Tibial artery (tissue), 4 donors: ENCODE results near the gene ITPRIP.
A peak's percentile ranks its signal among the peaks of the same experiment; 100 is the strongest.

Experiments
- DNase-seq, 2 donors: peaks; one replicate each; pipeline ENCODE4 v3.0.0-alpha.2; 2019
- H3K27ac ChIP-seq, 2 donors: fragments of 200-600 bp; sonication (generic) in 1 of 2; 1 replicate in 1 of 2; 2 replicates in 1 of 2; pipeline ENCODE4 v1.5.1; 2018 to 2019; ENCODE audit warnings: mild to moderate bottlenecking in 1 of 2
- H3K27me3 ChIP-seq, 2 donors: fragments of 200-600 bp; sonication (generic) in 1 of 2; one replicate each; pipeline versions ENCODE4 v1.5.1 to v1.6.0; 2016 to 2019
- H3K36me3 ChIP-seq, 3 donors: fragments of 200-600 bp; sonication (generic) in 2 of 3; one replicate each; pipeline ENCODE4 v1.5.1; 2016 to 2019; ENCODE audit warnings: mild to moderate bottlenecking in 2 of 3
- H3K4me1 ChIP-seq, 4 donors: fragments of 200-600 bp; sonication (generic) in 2 of 4; 1 replicate in 3 of 4; 2 replicates in 1 of 4; pipeline ENCODE4 v1.5.1; 2016 to 2019
- H3K4me3 ChIP-seq, 2 donors: fragments of 200-600 bp; sonication (generic) in 1 of 2; 1 replicate in 1 of 2; 2 replicates in 1 of 2; pipeline ENCODE4 v1.5.1; 2018 to 2019; ENCODE audit warnings: mild to moderate bottlenecking in 2 of 2
- H3K9me3 ChIP-seq, 3 donors: fragments of 200-600 bp; sonication (generic) in 1 of 3; one replicate each; pipeline ENCODE4 v1.5.1; 2016 to 2019
- intact Hi-C: fragments of 100-400 bp; cut with DNase I; formaldehyde crosslinking; loops from one replicate; pipeline ENCODE4 v1.15.0; 2023; ENCODE audit warnings: low total_unique reads
- TF ChIP-seq, protein P1 (sequence below), 2 experiments: fragments of 200-600 bp in 1 of 2; fragments of 450-650 bp in 1 of 2; IDR thresholded peaks; one replicate each; pipeline ENCODE4 v1.5.1; 2017 to 2019; ENCODE audit warnings: antibody characterized with exemption in 2 of 2, mild to moderate bottlenecking in 1 of 2, moderate library complexity in 1 of 2

The ITPRIP gene

DNA sequence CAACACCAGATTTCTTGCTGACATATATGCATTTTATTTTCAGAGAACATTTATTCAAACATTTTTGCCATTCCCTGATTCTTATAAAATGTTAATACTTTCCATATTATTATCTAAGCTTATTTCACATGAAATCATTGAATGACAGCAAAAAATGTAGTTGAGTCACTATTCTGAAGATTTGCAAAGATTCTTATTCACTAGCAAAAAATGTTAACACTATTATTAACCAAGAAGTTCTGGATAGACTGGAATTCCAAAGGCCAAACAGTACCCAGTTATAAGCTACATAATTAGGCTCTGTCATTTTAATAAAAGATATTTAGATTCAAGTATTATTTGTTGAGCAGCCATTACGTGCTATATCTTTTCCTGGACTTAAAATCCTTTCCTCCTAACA lies 65.0 kb downstream of the ITPRIP start:
- H3K27ac ChIP-seq, result no peak overlapping the region
- TF ChIP-seq, protein P1, sequence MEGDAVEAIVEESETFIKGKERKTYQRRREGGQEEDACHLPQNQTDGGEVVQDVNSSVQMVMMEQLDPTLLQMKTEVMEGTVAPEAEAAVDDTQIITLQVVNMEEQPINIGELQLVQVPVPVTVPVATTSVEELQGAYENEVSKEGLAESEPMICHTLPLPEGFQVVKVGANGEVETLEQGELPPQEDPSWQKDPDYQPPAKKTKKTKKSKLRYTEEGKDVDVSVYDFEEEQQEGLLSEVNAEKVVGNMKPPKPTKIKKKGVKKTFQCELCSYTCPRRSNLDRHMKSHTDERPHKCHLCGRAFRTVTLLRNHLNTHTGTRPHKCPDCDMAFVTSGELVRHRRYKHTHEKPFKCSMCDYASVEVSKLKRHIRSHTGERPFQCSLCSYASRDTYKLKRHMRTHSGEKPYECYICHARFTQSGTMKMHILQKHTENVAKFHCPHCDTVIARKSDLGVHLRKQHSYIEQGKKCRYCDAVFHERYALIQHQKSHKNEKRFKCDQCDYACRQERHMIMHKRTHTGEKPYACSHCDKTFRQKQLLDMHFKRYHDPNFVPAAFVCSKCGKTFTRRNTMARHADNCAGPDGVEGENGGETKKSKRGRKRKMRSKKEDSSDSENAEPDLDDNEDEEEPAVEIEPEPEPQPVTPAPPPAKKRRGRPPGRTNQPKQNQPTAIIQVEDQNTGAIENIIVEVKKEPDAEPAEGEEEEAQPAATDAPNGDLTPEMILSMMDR (IDR thresholded peaks at IDR 0.05), result no peak
- H3K4me3 ChIP-seq, result no peak overlapping the region
- peaks cover 0 to 19% of the 10 kb centered on the region in 2 donors for H3K27me3 ChIP-seq
- H3K4me1 ChIP-seq, result peaks cover 0 to 14% (median 7%) of the 10 kb centered on the region in 4 donors
- intact Hi-C loops, result no loop called here
- DNase-seq, result no peak
- H3K36me3 ChIP-seq, result no peaks in the 10 kb centered on the region
- H3K9me3 ChIP-seq, result no peaks in the 10 kb centered on the region

DNA sequence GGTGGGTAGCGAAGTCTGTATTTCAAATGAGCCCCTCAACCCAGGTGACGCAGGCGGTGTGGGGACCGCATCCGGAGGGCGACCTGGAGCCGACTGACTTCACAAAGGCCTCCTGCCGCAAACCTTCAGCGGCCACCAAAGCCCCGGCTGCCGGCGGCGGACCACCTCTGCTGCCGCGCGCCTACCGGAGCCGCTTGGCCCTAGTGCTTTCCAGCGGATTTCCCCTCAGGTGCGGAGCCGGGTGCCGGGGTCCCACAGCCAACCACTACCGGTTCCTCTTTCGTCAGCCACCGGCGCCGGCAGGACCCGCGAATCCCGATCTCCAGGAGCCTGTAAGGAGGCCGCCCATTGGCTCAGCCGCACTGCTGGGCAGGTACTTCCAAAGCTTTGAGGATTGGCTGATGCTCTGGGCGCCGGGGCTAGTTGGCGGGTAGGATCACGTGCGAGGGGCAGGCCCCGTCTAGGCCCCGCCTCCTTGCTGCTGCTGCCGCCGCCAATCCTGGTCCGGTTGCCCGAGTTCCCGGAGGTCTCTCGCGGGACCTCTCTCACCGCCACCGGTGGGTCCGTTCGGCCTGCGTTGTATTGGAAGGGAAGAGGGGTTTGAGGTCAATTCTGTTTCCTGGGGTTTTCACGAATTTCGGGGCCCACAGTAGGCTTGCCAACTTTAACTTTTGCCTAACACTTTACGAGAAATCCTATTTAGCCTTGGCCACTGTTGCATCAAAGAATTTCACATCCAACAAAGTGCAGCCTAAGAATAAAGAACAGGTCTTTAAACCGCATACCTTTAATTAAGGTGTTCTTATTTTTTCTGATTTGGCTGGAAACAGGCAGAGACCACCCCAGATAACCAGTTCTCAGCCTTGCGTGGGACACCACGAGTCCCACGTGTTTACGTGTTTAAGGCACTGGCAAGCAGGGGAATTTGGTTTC lies 69.3 kb downstream of the ITPRIP start, which contains the start of gene GSTO2:
TSS of gene GSTO2 (plus strand) at position 472 of the 933 bp plus-strand sequence. CDS start 5,732 bp downstream, outside the sequence.
- Histone ChIP-seq H3K36me3 (peaks cover 19 to 41% (median 27%) of the 10 kb centered on the region in 3 donors), H3K27me3 (no peaks in the 10 kb centered on the region), H3K4me1 (peaks cover 0 to 14% (median 11%) of the 10 kb centered on the region in 4 donors), H3K9me3 (no peaks in the 10 kb centered on the region), H3K4me3 (peak within 1 kb of the TSS; percentile 94 to 95), H3K27ac (peak within 1 kb of the TSS; percentile 76 to 81)
- intact Hi-C loops, result no loop called here
- TF ChIP-seq, protein P1 (IDR thresholded peaks at IDR 0.05), result no peak
- peak; percentile 99 to 100 for DNase-seq

DNA sequence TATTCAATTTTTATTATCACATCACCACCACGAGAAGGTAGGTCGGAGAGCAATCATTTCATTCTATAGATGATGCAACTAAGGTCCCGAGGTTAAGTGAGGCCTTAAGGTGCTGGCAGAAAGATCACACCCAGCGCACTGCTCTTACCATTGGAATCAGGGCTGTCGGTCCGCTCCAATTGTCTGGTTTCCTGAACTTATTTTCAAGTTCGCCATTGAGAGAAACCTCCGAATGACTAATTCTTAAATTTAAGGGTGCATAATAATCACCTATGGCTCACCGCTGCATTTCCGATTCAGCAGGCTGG lies 69.9 kb downstream of the ITPRIP start:
- no peak for DNase-seq
- Histone ChIP-seq H3K4me1 (peaks cover 0 to 14% (median 11%) of the 10 kb centered on the region in 4 donors), H3K4me3 (peak overlapping the region; percentile 94 to 95), H3K27me3 (no peaks in the 10 kb centered on the region), H3K36me3 (peaks cover 26 to 47% (median 28%) of the 10 kb centered on the region in 3 donors), H3K27ac (peak overlapping the region; percentile 76 to 81), H3K9me3 (no peaks in the 10 kb centered on the region)
- intact Hi-C loops, result no loop called here
- TF ChIP-seq, protein P1 (IDR thresholded peaks at IDR 0.05), result no peak

DNA sequence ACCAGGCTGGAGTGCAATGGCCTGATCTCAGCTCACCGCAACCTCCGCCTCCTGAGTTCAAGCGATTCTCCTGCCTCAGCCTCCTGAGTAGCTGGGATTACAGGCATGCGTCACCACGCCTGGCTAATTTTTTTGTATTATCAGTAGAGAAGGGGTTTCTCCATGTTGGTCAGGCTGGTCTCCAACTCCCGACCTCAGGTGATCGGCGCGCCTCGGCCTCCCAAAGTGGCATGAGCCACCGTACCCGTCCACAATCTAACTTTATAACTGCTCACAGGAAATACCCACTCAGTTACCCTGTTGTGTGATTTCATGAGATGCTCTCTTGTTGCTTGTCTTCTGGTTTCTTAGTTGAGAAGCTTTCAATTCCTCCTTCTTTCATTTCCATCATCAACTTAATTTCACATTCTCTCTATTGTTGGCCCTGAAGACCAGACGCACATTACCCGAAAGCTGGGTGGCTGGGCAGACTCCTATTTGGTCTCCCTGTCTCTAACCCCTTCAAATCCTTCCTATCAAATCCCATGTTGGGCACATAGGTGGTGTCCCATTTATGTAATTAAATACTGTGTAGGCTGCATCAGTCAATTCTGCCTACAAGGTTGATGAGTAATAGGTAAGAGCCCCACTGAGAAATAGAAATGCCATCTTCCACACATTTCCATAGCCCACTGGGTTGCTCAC lies 70.4 kb downstream of the ITPRIP start:
- peaks cover 31 to 52% (median 33%) of the 10 kb centered on the region in 3 donors for H3K36me3 ChIP-seq
- H3K27me3 ChIP-seq, result no peaks in the 10 kb centered on the region
- H3K4me3 ChIP-seq, result peak overlapping the region; percentile 94 to 95
- TF ChIP-seq, protein P1 (IDR thresholded peaks at IDR 0.05), result no peak
- intact Hi-C loops, result no loop called here
- H3K27ac ChIP-seq, result peak overlapping the region in 1 of 2 donors; percentile 76
- no peak for DNase-seq
- H3K4me1 ChIP-seq, result peaks cover 0 to 14% (median 11%) of the 10 kb centered on the region in 4 donors
- no peaks in the 10 kb centered on the region for H3K9me3 ChIP-seq

DNA sequence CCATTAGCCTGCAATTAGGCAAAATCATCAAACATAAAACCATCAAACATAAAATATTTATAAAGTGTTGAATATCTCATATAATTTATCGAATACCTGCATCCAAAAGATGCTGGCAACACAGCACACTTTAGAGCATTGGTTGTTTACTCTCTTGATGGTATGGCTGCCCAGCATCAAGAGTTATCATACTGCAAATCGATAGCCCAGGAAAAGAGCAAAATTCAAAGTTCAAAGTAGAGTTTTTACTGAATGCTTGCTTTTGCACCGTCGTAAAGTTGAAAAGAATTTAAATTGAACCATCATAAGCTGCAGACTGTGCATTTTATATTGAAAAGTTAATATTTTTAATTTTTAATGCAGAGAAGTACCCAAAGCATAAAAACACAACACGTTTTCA lies 73.5 kb downstream of the ITPRIP start:
- DNase-seq, result no peak
- H3K9me3 ChIP-seq, result no peaks in the 10 kb centered on the region
- H3K4me3 ChIP-seq, result no peak overlapping the region
- no peaks in the 10 kb centered on the region for H3K27me3 ChIP-seq
- intact Hi-C loops, result no loop called here
- no peak overlapping the region for H3K27ac ChIP-seq
- peaks cover 0 to 28% (median 19%) of the 10 kb centered on the region in 4 donors for H3K4me1 ChIP-seq
- peaks cover 45 to 83% (median 50%) of the 10 kb centered on the region in 3 donors for H3K36me3 ChIP-seq
- TF ChIP-seq, protein P1 (IDR thresholded peaks at IDR 0.05), result no peak
